Kidney epithelial cell (primary cell): ENCODE measurements around the gene CD19. TPM values are rescaled to one million over a fixed set of nuclear protein-coding genes. Genes with fewer than 3 reads are reported as not detected.
"Not testable (repeated sequence)": the region's sequence is repeated elsewhere in the genome, so short reads cannot be mapped to it uniquely, and the experiment has no call there.

Experiments used
- DNase-seq: peaks from one replicate; pipeline ENCODE4 v3.0.0-alpha.2; 2010; ENCODE audit warnings: low read depth
- H3K27me3 ChIP-seq: 2 replicates; pipeline ENCODE4 v1.6.0; 2011; ENCODE audit warnings: low read length; ENCODE audit not compliant: control insufficient read depth, insufficient read depth
- H3K36me3 ChIP-seq: 2 replicates; pipeline ENCODE4 v1.5.1; 2011; ENCODE audit warnings: low read length; ENCODE audit not compliant: control insufficient read depth, insufficient read depth
- H3K4me3 ChIP-seq: 2 replicates; pipeline ENCODE4 v1.5.1; 2011; ENCODE audit warnings: low read depth, mild to moderate bottlenecking, control low read depth, low read length
- CTCF ChIP-seq: IDR thresholded peaks from 2 replicates; pipeline ENCODE4 v1.5.1; 2011; ENCODE audit warnings: mild to moderate bottlenecking, moderate library complexity, low read length, control low read depth, inconsistent platforms; ENCODE audit not compliant: insufficient read depth, poor library complexity, severe bottlenecking
- total RNA-seq: library from RNA; depleted of rRNA; stranded (reverse); fragments of >200 nt; gene quantifications from 2 replicates; pipeline ENCODE4 v1.2.3, GENCODE V29; 2015

The CD19 gene
- total RNA-seq, 1 donor from 2014 or later, result not detected

- peak; percentile 28 for DNase-seq
- TF ChIP-seq CTCF, result no peak
- no peaks in the 10 kb centered on the region for H3K27me3 ChIP-seq
- H3K4me3 ChIP-seq, result peak overlapping the region; percentile 91
- no peaks in the 10 kb centered on the region for H3K36me3 ChIP-seq
Measured at GRCh38 chr16:28925386-28926228, 6.2 kb upstream of the CD19 start.

- H3K27me3 ChIP-seq, H3K36me3 ChIP-seq, H3K4me3 ChIP-seq, DNase-seq: not testable (repeated sequence)
Measured at GRCh38 chr16:28926284-28926683, 5.5 kb upstream of the CD19 start.

- no peaks in the 10 kb centered on the region for H3K27me3 ChIP-seq
- no peak for TF ChIP-seq CTCF
- no peak for DNase-seq
Measured at GRCh38 chr16:28927815-28928214, 4.0 kb upstream of the CD19 start.

GRCh38 chr16:28930203-28930602, 1.6 kb upstream of the CD19 start:
- DNase-seq, result no peak
- Histone ChIP-seq H3K36me3 (no peaks in the 10 kb centered on the region), H3K27me3 (no peaks in the 10 kb centered on the region), H3K4me3 (no peak overlapping the region)
- TF ChIP-seq CTCF, result no peak

More at GRCh38 chr16:28927815-28928214, 4.0 kb upstream of the CD19 start:
- Histone ChIP-seq H3K4me3 (no peak overlapping the region), H3K36me3 (no peaks in the 10 kb centered on the region)

GRCh38 chr16:28930652-28931051, 1.1 kb upstream of the CD19 start:
- Histone ChIP-seq H3K27me3 (no peaks in the 10 kb centered on the region), H3K36me3 (no peaks in the 10 kb centered on the region), H3K4me3 (no peak overlapping the region)
- no peak for TF ChIP-seq CTCF
- DNase-seq, result no peak

GRCh38 chr16:28932339-28933141, 769 bp downstream of the CD19 start:
- Histone ChIP-seq H3K4me3 (no peak overlapping the region), H3K27me3 (no peaks in the 10 kb centered on the region), H3K36me3 (no peaks in the 10 kb centered on the region)
- no peak for TF ChIP-seq CTCF
- no peak for DNase-seq
